Body of pancreas (tissue), 4 donors: Measurements from ENCODE around the gene GFOD1.

Experiments used
- POLR2A ChIP-seq, 3 donors: fragments of 450-650 bp; IDR thresholded peaks; one replicate each; pipeline ENCODE4 v1.6.1; 2016; ENCODE audit warnings: antibody characterized with exemption in 3 of 3, mild to moderate bottlenecking in 2 of 3
- TF ChIP-seq, protein P1 (sequence below), 7 experiments: fragments of 450-650 bp in 4 of 7; fragments of 200-600 bp in 3 of 7; sonication (generic) in 3 of 7; IDR thresholded peaks; one replicate each; pipeline ENCODE4 v1.5.1; 2016 to 2019; ENCODE audit warnings: antibody characterized with exemption in 7 of 7

DNA sequence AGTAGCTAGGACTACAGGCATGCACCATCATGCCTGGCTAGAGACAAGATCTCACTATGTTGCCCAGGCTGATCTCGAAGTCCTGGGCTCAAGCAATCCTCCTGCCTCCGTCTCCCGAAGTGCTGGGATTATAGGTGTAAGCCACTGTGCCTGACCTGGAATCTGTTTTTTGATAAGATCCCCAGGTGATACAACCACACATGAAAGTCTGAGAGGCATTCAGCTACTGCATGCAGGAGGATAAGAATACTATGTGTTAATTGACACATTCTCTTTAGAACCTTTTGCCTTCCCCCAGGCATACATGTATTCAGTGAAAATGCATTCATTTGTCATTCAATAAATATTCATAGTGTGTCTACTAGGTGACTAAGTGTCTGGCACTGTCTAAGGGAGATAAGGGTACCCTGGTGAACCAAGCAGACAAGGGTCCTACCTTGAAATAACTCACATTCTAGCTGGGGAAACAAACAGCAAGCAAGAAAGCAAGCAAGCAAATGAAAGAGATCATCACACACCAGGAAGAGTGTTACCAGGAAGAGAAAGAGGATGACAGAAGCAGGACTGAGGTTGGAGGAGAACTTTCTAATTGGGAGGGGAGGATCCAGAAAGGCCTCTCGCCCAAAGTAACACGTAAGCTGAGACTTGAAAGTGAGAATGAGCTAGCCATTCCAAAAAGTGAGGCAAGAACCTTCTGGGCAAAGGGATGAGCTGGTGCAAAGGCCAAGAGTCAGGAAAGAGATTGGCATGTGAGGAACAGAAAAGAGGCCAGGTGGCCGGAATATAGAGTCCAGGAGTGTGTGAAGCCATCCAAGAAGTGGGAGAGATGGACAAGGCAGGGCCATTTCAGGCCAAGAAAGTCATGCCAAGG is 6.5 kb downstream of the GFOD1 start:
- TF ChIP-seq, protein P1, sequence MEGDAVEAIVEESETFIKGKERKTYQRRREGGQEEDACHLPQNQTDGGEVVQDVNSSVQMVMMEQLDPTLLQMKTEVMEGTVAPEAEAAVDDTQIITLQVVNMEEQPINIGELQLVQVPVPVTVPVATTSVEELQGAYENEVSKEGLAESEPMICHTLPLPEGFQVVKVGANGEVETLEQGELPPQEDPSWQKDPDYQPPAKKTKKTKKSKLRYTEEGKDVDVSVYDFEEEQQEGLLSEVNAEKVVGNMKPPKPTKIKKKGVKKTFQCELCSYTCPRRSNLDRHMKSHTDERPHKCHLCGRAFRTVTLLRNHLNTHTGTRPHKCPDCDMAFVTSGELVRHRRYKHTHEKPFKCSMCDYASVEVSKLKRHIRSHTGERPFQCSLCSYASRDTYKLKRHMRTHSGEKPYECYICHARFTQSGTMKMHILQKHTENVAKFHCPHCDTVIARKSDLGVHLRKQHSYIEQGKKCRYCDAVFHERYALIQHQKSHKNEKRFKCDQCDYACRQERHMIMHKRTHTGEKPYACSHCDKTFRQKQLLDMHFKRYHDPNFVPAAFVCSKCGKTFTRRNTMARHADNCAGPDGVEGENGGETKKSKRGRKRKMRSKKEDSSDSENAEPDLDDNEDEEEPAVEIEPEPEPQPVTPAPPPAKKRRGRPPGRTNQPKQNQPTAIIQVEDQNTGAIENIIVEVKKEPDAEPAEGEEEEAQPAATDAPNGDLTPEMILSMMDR (IDR thresholded peaks at IDR 0.05), result no peak
- no peak for TF ChIP-seq POLR2A (IDR thresholded peaks at IDR 0.05)
